MCF 10A (cell line): ENCODE data around the gene LIMS2. TPM values are rescaled to one million over a fixed set of nuclear protein-coding genes. Genes with fewer than 3 reads are reported as not detected.

Experiments
- BruUV-seq: library from RNA; stranded (reverse); fragments of 400-500 nt; replicated peaks from 2 replicates; lab custom pipeline; 2021; lab: Mats Ljungman, UMichigan
- CTCF ChIA-PET: fragments of 300-600 bp; sonication (Branson Sonifier 250); formaldehyde crosslinking; extraction: SDS; loops from one replicate; lab custom pipeline; 2021; ENCODE audit warnings: antibody characterized with exemption, inconsistent platforms; lab: Yijun Ruan, JAX
- POLR2A ChIA-PET: fragments of 300-600, 350-650 bp; sonication (Branson Sonifier 250); formaldehyde crosslinking; extraction: SDS; loops from one replicate; lab custom pipeline; 2020; ENCODE audit warnings: antibody characterized with exemption, inconsistent platforms; lab: Yijun Ruan, JAX
- DNase-seq: peaks from one replicate; pipeline ENCODE4 v3.0.0-alpha.2; 2018; ENCODE audit not compliant: unreplicated experiment
- H3K27ac Mint-ChIP-seq: one replicate; pipeline ENCODE4 v1.8.0; 2022; ENCODE audit warnings: mild to moderate bottlenecking, low read depth, mixed read lengths; ENCODE audit not compliant: unreplicated experiment
- H3K27me3 Mint-ChIP-seq: one replicate; pipeline ENCODE4 v1.8.0; 2022; ENCODE audit warnings: mixed read lengths; ENCODE audit not compliant: insufficient read depth, unreplicated experiment
- H3K36me3 Mint-ChIP-seq: one replicate; pipeline ENCODE4 v1.8.0; 2022; ENCODE audit warnings: mild to moderate bottlenecking, moderate library complexity, mixed read lengths; ENCODE audit not compliant: insufficient read depth, unreplicated experiment
- H3K4me1 Mint-ChIP-seq: one replicate; pipeline ENCODE4 v1.8.0; 2022; ENCODE audit warnings: mixed read lengths; ENCODE audit not compliant: insufficient read depth, unreplicated experiment
- H3K4me3 Mint-ChIP-seq: one replicate; pipeline ENCODE4 v1.8.0; 2022; ENCODE audit warnings: mild to moderate bottlenecking, moderate library complexity, mixed read lengths; ENCODE audit not compliant: unreplicated experiment
- H3K9me3 Mint-ChIP-seq: one replicate; pipeline ENCODE4 v1.8.0; 2022; ENCODE audit warnings: mixed read lengths; ENCODE audit not compliant: unreplicated experiment
- CTCF ChIP-seq: fragments of 200-600 bp; IDR thresholded peaks from one replicate; pipeline ENCODE4 v1.8.0; 2022; ENCODE audit warnings: antibody characterized with exemption, mild to moderate bottlenecking; ENCODE audit not compliant: unreplicated experiment
- intact Hi-C: fragments of 100-400 bp; cut with micrococcal nuclease; formaldehyde crosslinking; loops from 2 replicates; pipeline ENCODE4 v1.14.1; 2022
- total RNA-seq: library from RNA; stranded (reverse); gene quantifications from 2 replicates; pipeline ENCODE4 v1.2.3, GENCODE V29; 2022

LIMS2 gene
- total RNA-seq, 1 experiment from 2014 or later, result not detected

GRCh38 chr2:127645395-127646291 lies 29.7 kb downstream of the LIMS2 start, which contains the start of gene GPR17:
Gene GPR17, plus strand, starts transcription at chr2:127646153. Its CDS starts 4,583 bp downstream, at chr2:127650736.
- H3K36me3 Mint-ChIP-seq, result no peaks in the 10 kb centered on the region
- CTCF ChIA-PET, result no interaction called here
- H3K27me3 Mint-ChIP-seq, result no peaks in the 10 kb centered on the region
- no peak within 1 kb of the TSS for H3K4me3 Mint-ChIP-seq
- intact Hi-C loops, result loop anchor here (5.0 kb wide), 2 partner anchors 138 to 448 kb away; no protein-coding TSS in a partner anchor
- TF ChIP-seq CTCF, result no peak
- POLR2A ChIA-PET, result no interaction called here
- no peak for DNase-seq
- H3K4me1 Mint-ChIP-seq, result peaks cover 4% of the 10 kb centered on the region
- H3K9me3 Mint-ChIP-seq, result no peaks in the 10 kb centered on the region
- BruUV-seq, result no TSS peak
- H3K27ac Mint-ChIP-seq, result no peak within 1 kb of the TSS

GRCh38 chr2:127645026-127645394 lies 30.3 kb downstream of the LIMS2 start:
- no peaks in the 10 kb centered on the region for H3K9me3 Mint-ChIP-seq
- DNase-seq, result no peak
- H3K27me3 Mint-ChIP-seq, result no peaks in the 10 kb centered on the region
- no TSS peak for BruUV-seq
- TF ChIP-seq CTCF, result no peak
- ChIA-PET POLR2A (no interaction called here), CTCF (no interaction called here)
- intact Hi-C loops, result loop anchor here (5.0 kb wide), 2 partner anchors 138 to 448 kb away; no protein-coding TSS in a partner anchor
- no peaks in the 10 kb centered on the region for H3K36me3 Mint-ChIP-seq
- no peak overlapping the region for H3K27ac Mint-ChIP-seq
- H3K4me3 Mint-ChIP-seq, result no peak overlapping the region
- H3K4me1 Mint-ChIP-seq, result peaks cover 4% of the 10 kb centered on the region

GRCh38 chr2:127644066-127645025 lies 31.0 kb downstream of the LIMS2 start:
- no peaks in the 10 kb centered on the region for H3K36me3 Mint-ChIP-seq
- no TSS peak for BruUV-seq
- TF ChIP-seq CTCF, result no peak
- intact Hi-C loops, result loop anchor here (5.0 kb wide), 2 partner anchors 137 to 447 kb away; no protein-coding TSS in a partner anchor
- no peaks in the 10 kb centered on the region for H3K27me3 Mint-ChIP-seq
- no peak for DNase-seq
- no peaks in the 10 kb centered on the region for H3K4me1 Mint-ChIP-seq
- no peaks in the 10 kb centered on the region for H3K9me3 Mint-ChIP-seq
- no peak overlapping the region for H3K4me3 Mint-ChIP-seq
- no peak overlapping the region for H3K27ac Mint-ChIP-seq
- POLR2A ChIA-PET, result no interaction called here
- CTCF ChIA-PET, result interaction anchor here (0.6 kb wide), 2 partner anchors 31 to 149 kb away, joined by 3 to 4 read pairs; no protein-coding TSS in a partner anchor
